GM12878 (cell line): ENCODE results near the gene CLCA2. TPM values are rescaled to one million over a fixed set of nuclear protein-coding genes. Genes with fewer than 3 reads are reported as not detected.
A peak's percentile ranks its signal among the peaks of the same experiment; 100 is the strongest.

Source experiments
- ATAC-seq: fragments of 200-7000 bp; cut with Tn5 transposase; 3 replicates; pipeline ENCODE4 v1.9.1; 2020; ENCODE audit warnings: mild to moderate bottlenecking, moderate library complexity
- BruUV-seq: library from RNA; stranded (reverse); fragments of 400-500 nt; replicated peaks from 2 replicates; lab custom pipeline; 2021; lab: Mats Ljungman, UMichigan
- CTCF ChIA-PET: fragments of 300-600 bp; sonication (Branson Sonifier 250); formaldehyde crosslinking; extraction: SDS; loops from one replicate; lab custom pipeline; 2021; ENCODE audit warnings: inconsistent platforms; lab: Yijun Ruan, JAX
- POLR2A ChIA-PET: fragments of 350-600 bp; formaldehyde crosslinking; extraction: SDS; loops from one replicate; lab custom pipeline; 2021; ENCODE audit warnings: inconsistent platforms; lab: Charles Lee
- RAD21 ChIA-PET: fragments of 300-600 bp; sonication (Branson Sonifier 250); formaldehyde crosslinking; loops from one replicate; lab custom pipeline; 2023; ENCODE audit warnings: antibody characterized with exemption; ENCODE audit not compliant: unreplicated experiment; lab: Charles Lee
- SMC1A ChIA-PET: fragments of 300-600 bp; sonication (Branson Sonifier 250); formaldehyde crosslinking; loops from one replicate; lab custom pipeline; 2023; ENCODE audit not compliant: unreplicated experiment, uncharacterized antibody; lab: Charles Lee
- DNase-seq: peaks from one replicate; pipeline ENCODE4 v3.0.0-alpha.2; 2011; ENCODE audit warnings: low read depth, low spot score
- FAIRE-seq: peaks from 3 replicates; lab custom pipeline; 2011; peaks lifted over from hg19 to GRCh38; lab: Jason Lieb, UNC
- H2AFZ ChIP-seq: 2 replicates; pipeline ENCODE4 v1.6.0; 2011; ENCODE audit warnings: low read depth, low read length, control low read depth; ENCODE audit not compliant: control insufficient read depth
- H3K27ac ChIP-seq: 2 replicates; pipeline ENCODE4 v1.5.1; 2011; ENCODE audit warnings: control low read depth; ENCODE audit not compliant: control insufficient read depth, insufficient read depth
- H3K27me3 ChIP-seq, 2 experiments: replicated peaks in 1 of 2; 2 replicates each; pipeline versions ENCODE4 v1.6.0 to v1.6.1; 2011; ENCODE audit warnings: low read length in 1 of 2; ENCODE audit not compliant: control insufficient read depth in 2 of 2, insufficient read depth in 2 of 2
- H3K36me3 ChIP-seq, 2 experiments: 2 replicates each; pipeline ENCODE4 v1.5.1; 2011; ENCODE audit warnings: low read length in 1 of 2; ENCODE audit not compliant: control insufficient read depth in 2 of 2, insufficient read depth in 2 of 2
- H3K4me1 ChIP-seq: 2 replicates; pipeline ENCODE4 v1.6.1; 2011; ENCODE audit warnings: mild to moderate bottlenecking, low read length, moderate library complexity, mixed read lengths; ENCODE audit not compliant: control insufficient read depth, insufficient read depth
- H3K4me2 ChIP-seq: 2 replicates; pipeline ENCODE4 v1.6.0; 2011; ENCODE audit warnings: control low read depth; ENCODE audit not compliant: control insufficient read depth, insufficient read depth
- H3K4me3 ChIP-seq: fragments of 200-600 bp; sonication (generic); 2 replicates; pipeline ENCODE4 v1.5.1; 2016
- H3K79me2 ChIP-seq: 2 replicates; pipeline ENCODE4 v1.6.0; 2011; ENCODE audit warnings: low read length; ENCODE audit not compliant: control insufficient read depth, insufficient read depth
- H3K9ac ChIP-seq: 2 replicates; pipeline ENCODE4 v1.8.0; 2011; ENCODE audit warnings: low read length, control low read depth, mixed read lengths; ENCODE audit not compliant: control insufficient read depth, insufficient read depth
- H3K9me3 ChIP-seq: replicated peaks from 3 replicates; pipeline ENCODE4 v1.5.1; 2011; ENCODE audit warnings: mild to moderate bottlenecking, low read length; ENCODE audit not compliant: control insufficient read depth, insufficient read depth
- H4K20me1 ChIP-seq: 2 replicates; pipeline ENCODE4 v1.6.0; 2011; ENCODE audit not compliant: control insufficient read depth, insufficient read depth
- CBX5 ChIP-seq: sonication (generic); IDR thresholded peaks from 2 replicates; pipeline ENCODE4 v1.6.1; 2016; ENCODE audit warnings: low read depth, moderate library complexity, mild to moderate bottlenecking, inconsistent platforms
- HCFC1 ChIP-seq: fragments of 150-350 bp; IDR thresholded peaks from 2 replicates; pipeline ENCODE4 v1.6.1; 2014; ENCODE audit warnings: low read length
- HDAC6 ChIP-seq: fragments of 200-600 bp; sonication (generic); IDR thresholded peaks from one replicate; pipeline ENCODE4 v1.8.0; 2017; ENCODE audit warnings: antibody characterized with exemption; ENCODE audit not compliant: unreplicated experiment
- RAD21 ChIP-seq: IDR thresholded peaks from 2 replicates; pipeline ENCODE4 v1.6.1; 2011; ENCODE audit warnings: mild to moderate bottlenecking, low read depth, low read length, moderate library complexity; ENCODE audit not compliant: insufficient read depth
- ZNF384 ChIP-seq: IDR thresholded peaks from 2 replicates; pipeline ENCODE4 v1.6.1; 2012; ENCODE audit warnings: low read depth, mild to moderate bottlenecking, low read length, improper control_type of control experiment, borderline replicate concordance
- WGBS: methylation state at CpG from one replicate; pipeline ENCODE4 v1.1.6; 2016; ENCODE audit warnings: low lambda C conversion rate; ENCODE audit not compliant: insufficient replicate concordance, insufficient coverage; ENCODE audit errors: missing lambda C conversion rate; 5-methylcytosine and 5-hydroxymethylcytosine counted together
- in situ Hi-C: fragments of 300-500 bp; cut with MboI; formaldehyde crosslinking; loops from 9 replicates; pipeline ENCODE4 v1.14.3; 2018; ENCODE audit warnings: mixed read lengths
- intact Hi-C: fragments of 100-400 bp; cut with micrococcal nuclease; formaldehyde crosslinking; loops from one replicate; pipeline ENCODE4 v1.14.2; 2022; ENCODE audit not compliant: unreplicated experiment
- polyA plus RNA-seq, 11 experiments: library from polyadenylated mRNA; depleted of rRNA in 4 of 11; unstranded in 6 of 11; stranded (reverse) in 5 of 11; fragments of >200 nt; fragmentation: Nextera tagmentation in 4 of 11; fragmentation: Illumina TruSeq in 1 of 11; extraction: Ambion mirVana in 4 of 11; extraction: Trizol in 1 of 11; gene quantifications; 1 replicate in 1 of 11; 2 replicates in 10 of 11; pipeline versions ENCODE4 v1.2.1 to v1.2.3, GENCODE V29; 2011 to 2016; ENCODE audit warnings: inconsistent platforms in 2 of 11, missing spikeins in 2 of 11, low read depth in 1 of 11
- total RNA-seq, 4 experiments: library from RNA; depleted of rRNA in 3 of 4; stranded (reverse); fragments of >200 nt in 3 of 4; fragmentation: Illumina TruSeq in 1 of 4; extraction: Trizol in 1 of 4; gene quantifications; 2 replicates each; pipeline versions ENCODE4 v1.2.1 to v1.2.3, GENCODE V29; 2013 to 2021
- TF ChIP-seq, protein P1 (sequence below): IDR thresholded peaks from 2 replicates; pipeline ENCODE4 v1.6.1; 2012; ENCODE audit warnings: low read length, inconsistent platforms
- TF ChIP-seq, protein P2 (sequence below): IDR thresholded peaks from 2 replicates; pipeline ENCODE4 v1.6.1; 2011; ENCODE audit warnings: mild to moderate bottlenecking, low read depth, low read length, moderate library complexity; ENCODE audit not compliant: insufficient replicate concordance
- TF ChIP-seq, protein P3 (sequence below): fragments of 450-650 bp; IDR thresholded peaks from 2 replicates; pipeline ENCODE4 v1.6.1; 2017; ENCODE audit warnings: mild to moderate bottlenecking, moderate library complexity

The CLCA2 gene
- total and polyA plus RNA-seq, 10 of the 15 experiments (the other 5 are each of a cell fraction or from before 2014, with no cell fraction given), result 0.01 to 0.20 (median 0.08) TPM; not detected in 6

DNA sequence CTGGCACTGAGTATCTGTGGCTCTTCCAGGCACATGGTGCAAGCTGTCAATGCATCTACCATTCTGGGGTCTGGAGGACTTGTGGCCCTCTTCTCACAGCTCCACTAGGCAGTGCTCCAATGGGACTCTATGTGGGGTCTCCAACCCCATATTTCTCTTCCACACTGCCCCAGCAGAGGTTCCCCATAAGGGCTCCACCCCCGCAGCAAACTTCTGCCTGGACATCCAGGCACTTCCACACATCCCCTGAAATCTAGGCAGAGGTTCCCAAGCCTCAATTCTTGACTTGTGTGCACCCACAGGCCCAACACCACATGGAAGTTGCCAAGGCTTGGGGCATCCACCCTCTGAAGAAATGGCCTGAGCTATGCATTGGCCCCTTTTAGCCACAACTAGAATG is 46.6 kb upstream of the CLCA2 start:
- no peak for ATAC-seq
- no peaks in the 10 kb centered on the region; the same call in 1 of the 2 replicates for H3K79me2 ChIP-seq
- H3K27me3 ChIP-seq, result no peaks in the 10 kb centered on the region
- TF ChIP-seq CBX5, result peak; percentile 98
- TF ChIP-seq ZNF384, result no peak
- TF ChIP-seq RAD21, result no peak
- H3K4me2 ChIP-seq, result no peak overlapping the region
- no peaks in the 10 kb centered on the region for H3K4me1 ChIP-seq
- no peak for FAIRE-seq
- in situ Hi-C loops (loop anchor here (25.0 kb wide), 1 partner anchor 710 kb away; no protein-coding TSS in a partner anchor), intact Hi-C loops (no loop called here)
- H3K9me3 ChIP-seq, result peaks cover 18% of the 10 kb centered on the region; the same call in 2 of the 3 replicates
- WGBS, result 31% methylated on average over 1 of the region's 1 CpG
- DNase-seq, result no peak
- no peak overlapping the region for H3K9ac ChIP-seq
- ChIA-PET POLR2A (no interaction called here), SMC1A (no interaction called here), RAD21 (no interaction called here), CTCF (no interaction called here)
- H4K20me1 ChIP-seq, result no peaks in the 10 kb centered on the region
- no peak overlapping the region for H2AFZ ChIP-seq
- BruUV-seq, result no TSS peak
- H3K4me3 ChIP-seq, result no peak overlapping the region
- no peaks in the 10 kb centered on the region; a peak in 1 of 4 replicates for H3K36me3 ChIP-seq
- H3K27ac ChIP-seq, result no peak overlapping the region

DNA sequence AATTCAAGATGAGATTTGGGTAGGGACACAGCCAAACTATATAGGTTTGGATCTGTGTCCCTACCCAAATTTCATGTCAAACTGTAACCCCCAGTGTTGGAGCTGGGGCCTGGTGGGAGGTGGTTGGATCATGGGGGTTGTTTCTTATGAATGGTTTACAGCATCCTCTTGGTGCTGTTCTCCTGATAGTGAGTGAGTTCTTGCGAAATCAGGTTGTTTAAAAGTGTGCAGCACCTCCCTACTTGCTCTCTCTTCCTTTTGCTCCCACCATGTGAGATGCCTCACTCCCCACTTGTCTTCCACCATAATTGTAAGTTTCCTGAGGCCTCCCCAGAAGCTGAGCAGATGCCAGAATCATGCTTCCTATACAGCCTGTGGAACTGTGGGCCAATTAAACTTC is 45.2 kb upstream of the CLCA2 start:
- Histone ChIP-seq H3K27ac (no peak overlapping the region), H3K4me1 (no peaks in the 10 kb centered on the region), H3K9me3 (peaks cover 18% of the 10 kb centered on the region; the same call in 2 of the 3 replicates), H3K4me3 (no peak overlapping the region), H3K27me3 (no peaks in the 10 kb centered on the region), H3K9ac (no peak overlapping the region), H3K4me2 (no peak overlapping the region), H3K79me2 (no peaks in the 10 kb centered on the region; the same call in 1 of the 2 replicates), H4K20me1 (no peaks in the 10 kb centered on the region), H2AFZ (no peak overlapping the region), H3K36me3 (no peaks in the 10 kb centered on the region; a peak in 1 of 4 replicates)
- CTCF ChIA-PET, result interaction anchor here (0.7 to 3.3 kb wide), 9 partner anchors 9 to 365 kb away, joined by 3 to 64 read pairs (median 6); no protein-coding TSS in a partner anchor
- RAD21 ChIA-PET, result interaction anchor here (0.6 to 1.7 kb wide), 2 partner anchors 9 to 14 kb away, joined by 3 to 5 read pairs; no protein-coding TSS in a partner anchor
- FAIRE-seq (no peak), DNase-seq (no peak), ATAC-seq (no peak)
- in situ Hi-C loops (loop anchor here (25.0 kb wide), 1 partner anchor 708 kb away; no protein-coding TSS in a partner anchor), intact Hi-C loops (no loop called here)
- SMC1A ChIA-PET, result interaction anchor here (1.3 to 2.2 kb wide), 4 partner anchors 14 to 455 kb away, joined by 3 to 16 read pairs (median 7); no protein-coding TSS in a partner anchor
- WGBS, result 83% methylated on average over 1 of the region's 1 CpG
- no TSS peak for BruUV-seq
- POLR2A ChIA-PET, result no interaction called here
- TF ChIP-seq, protein P1, sequence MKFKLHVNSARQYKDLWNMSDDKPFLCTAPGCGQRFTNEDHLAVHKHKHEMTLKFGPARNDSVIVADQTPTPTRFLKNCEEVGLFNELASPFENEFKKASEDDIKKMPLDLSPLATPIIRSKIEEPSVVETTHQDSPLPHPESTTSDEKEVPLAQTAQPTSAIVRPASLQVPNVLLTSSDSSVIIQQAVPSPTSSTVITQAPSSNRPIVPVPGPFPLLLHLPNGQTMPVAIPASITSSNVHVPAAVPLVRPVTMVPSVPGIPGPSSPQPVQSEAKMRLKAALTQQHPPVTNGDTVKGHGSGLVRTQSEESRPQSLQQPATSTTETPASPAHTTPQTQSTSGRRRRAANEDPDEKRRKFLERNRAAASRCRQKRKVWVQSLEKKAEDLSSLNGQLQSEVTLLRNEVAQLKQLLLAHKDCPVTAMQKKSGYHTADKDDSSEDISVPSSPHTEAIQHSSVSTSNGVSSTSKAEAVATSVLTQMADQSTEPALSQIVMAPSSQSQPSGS, result no peak
- TF ChIP-seq, protein P2, sequence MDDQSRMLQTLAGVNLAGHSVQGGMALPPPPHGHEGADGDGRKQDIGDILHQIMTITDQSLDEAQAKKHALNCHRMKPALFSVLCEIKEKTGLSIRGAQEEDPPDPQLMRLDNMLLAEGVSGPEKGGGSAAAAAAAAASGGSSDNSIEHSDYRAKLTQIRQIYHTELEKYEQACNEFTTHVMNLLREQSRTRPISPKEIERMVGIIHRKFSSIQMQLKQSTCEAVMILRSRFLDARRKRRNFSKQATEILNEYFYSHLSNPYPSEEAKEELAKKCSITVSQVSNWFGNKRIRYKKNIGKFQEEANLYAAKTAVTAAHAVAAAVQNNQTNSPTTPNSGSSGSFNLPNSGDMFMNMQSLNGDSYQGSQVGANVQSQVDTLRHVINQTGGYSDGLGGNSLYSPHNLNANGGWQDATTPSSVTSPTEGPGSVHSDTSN, result no peak
- TF ChIP-seq HDAC6 (no peak), HCFC1 (no peak), CBX5 (no peak)
- TF ChIP-seq, protein P3, sequence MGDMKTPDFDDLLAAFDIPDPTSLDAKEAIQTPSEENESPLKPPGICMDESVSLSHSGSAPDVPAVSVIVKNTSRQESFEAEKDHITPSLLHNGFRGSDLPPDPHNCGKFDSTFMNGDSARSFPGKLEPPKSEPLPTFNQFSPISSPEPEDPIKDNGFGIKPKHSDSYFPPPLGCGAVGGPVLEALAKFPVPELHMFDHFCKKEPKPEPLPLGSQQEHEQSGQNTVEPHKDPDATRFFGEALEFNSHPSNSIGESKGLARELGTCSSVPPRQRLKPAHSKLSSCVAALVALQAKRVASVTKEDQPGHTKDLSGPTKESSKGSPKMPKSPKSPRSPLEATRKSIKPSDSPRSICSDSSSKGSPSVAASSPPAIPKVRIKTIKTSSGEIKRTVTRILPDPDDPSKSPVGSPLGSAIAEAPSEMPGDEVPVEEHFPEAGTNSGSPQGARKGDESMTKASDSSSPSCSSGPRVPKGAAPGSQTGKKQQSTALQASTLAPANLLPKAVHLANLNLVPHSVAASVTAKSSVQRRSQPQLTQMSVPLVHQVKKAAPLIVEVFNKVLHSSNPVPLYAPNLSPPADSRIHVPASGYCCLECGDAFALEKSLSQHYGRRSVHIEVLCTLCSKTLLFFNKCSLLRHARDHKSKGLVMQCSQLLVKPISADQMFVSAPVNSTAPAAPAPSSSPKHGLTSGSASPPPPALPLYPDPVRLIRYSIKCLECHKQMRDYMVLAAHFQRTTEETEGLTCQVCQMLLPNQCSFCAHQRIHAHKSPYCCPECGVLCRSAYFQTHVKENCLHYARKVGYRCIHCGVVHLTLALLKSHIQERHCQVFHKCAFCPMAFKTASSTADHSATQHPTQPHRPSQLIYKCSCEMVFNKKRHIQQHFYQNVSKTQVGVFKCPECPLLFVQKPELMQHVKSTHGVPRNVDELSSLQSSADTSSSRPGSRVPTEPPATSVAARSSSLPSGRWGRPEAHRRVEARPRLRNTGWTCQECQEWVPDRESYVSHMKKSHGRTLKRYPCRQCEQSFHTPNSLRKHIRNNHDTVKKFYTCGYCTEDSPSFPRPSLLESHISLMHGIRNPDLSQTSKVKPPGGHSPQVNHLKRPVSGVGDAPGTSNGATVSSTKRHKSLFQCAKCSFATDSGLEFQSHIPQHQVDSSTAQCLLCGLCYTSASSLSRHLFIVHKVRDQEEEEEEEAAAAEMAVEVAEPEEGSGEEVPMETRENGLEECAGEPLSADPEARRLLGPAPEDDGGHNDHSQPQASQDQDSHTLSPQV, result no peak
